Smooth muscle cell (in vitro differentiated cells): ENCODE measurements around the gene KNTC1. TPM values are rescaled to one million over a fixed set of nuclear protein-coding genes. Genes with fewer than 3 reads are reported as not detected.

Experiments used
- DNase-seq: peaks from one replicate; lab custom pipeline; 2025; ENCODE audit not compliant: unreplicated experiment; lab: John Stamatoyannopoulos, UW
- H2AFZ ChIP-seq: fragments of 200-600 bp; sonication (generic); 2 replicates; pipeline ENCODE4 v1.6.0; 2016; ENCODE audit warnings: antibody characterized with exemption, low read depth, mild to moderate bottlenecking
- H3F3A ChIP-seq: fragments of 200-600 bp; sonication (generic); 2 replicates; pipeline ENCODE4 v1.6.0; 2017; ENCODE audit warnings: antibody characterized with exemption, low read depth
- H3K27ac ChIP-seq: fragments of 200-600 bp; sonication (generic); 2 replicates; pipeline ENCODE4 v1.5.1; 2016; ENCODE audit warnings: low read depth, mild to moderate bottlenecking
- H3K27me3 ChIP-seq: fragments of 200-600 bp; sonication (generic); 2 replicates; pipeline ENCODE4 v1.6.1; 2016; ENCODE audit warnings: low read depth, mild to moderate bottlenecking
- H3K36me3 ChIP-seq: fragments of 200-600 bp; sonication (generic); 2 replicates; pipeline ENCODE4 v1.5.1; 2016; ENCODE audit warnings: low read depth
- H3K4me1 ChIP-seq: fragments of 200-600 bp; sonication (generic); 2 replicates; pipeline ENCODE4 v1.5.1; 2016; ENCODE audit warnings: low read depth
- H3K4me2 ChIP-seq: fragments of 200-600 bp; sonication (generic); 2 replicates; pipeline ENCODE4 v1.6.0; 2016; ENCODE audit warnings: mild to moderate bottlenecking
- H3K4me3 ChIP-seq: fragments of 200-600 bp; sonication (generic); 2 replicates; pipeline ENCODE4 v1.5.1; 2016; ENCODE audit warnings: mild to moderate bottlenecking
- H3K79me2 ChIP-seq: fragments of 200-600 bp; sonication (generic); 2 replicates; pipeline ENCODE4 v1.6.0; 2016; ENCODE audit warnings: low read depth, mild to moderate bottlenecking
- H3K9ac ChIP-seq: fragments of 200-600 bp; sonication (generic); 2 replicates; pipeline ENCODE4 v1.6.0; 2016; ENCODE audit warnings: low read depth
- H3K9me3 ChIP-seq: fragments of 200-600 bp; sonication (generic); replicated peaks from 2 replicates; pipeline ENCODE4 v1.5.1; 2016; ENCODE audit warnings: low read depth
- H4K20me1 ChIP-seq: fragments of 200-600 bp; sonication (generic); 2 replicates; pipeline ENCODE4 v1.6.0; 2016; ENCODE audit warnings: low read depth
- CTCF ChIP-seq: fragments of 200-600 bp; sonication (generic); IDR thresholded peaks from 2 replicates; pipeline ENCODE4 v1.5.1; 2017; ENCODE audit warnings: borderline replicate concordance, mild to moderate bottlenecking, antibody characterized with exemption; ENCODE audit not compliant: insufficient read depth, poor library complexity, severe bottlenecking
- WGBS: methylation state at CpG from one replicate; pipeline ENCODE4 v1.1.7; 2016; ENCODE audit warnings: low lambda C conversion rate; 5-methylcytosine and 5-hydroxymethylcytosine counted together
- polyA plus RNA-seq: library from polyadenylated mRNA; unstranded; fragments of >200 nt; fragmentation: Nextera tagmentation; extraction: Ambion mirVana; gene quantifications from 2 replicates; pipeline ENCODE4 v1.2.1, GENCODE V29; 2016
- total RNA-seq: library from RNA; depleted of rRNA; stranded (reverse); fragments of >200 nt; gene quantifications from 2 replicates; pipeline ENCODE4 v1.2.3, GENCODE V29; 2014

The KNTC1 gene
- total and polyA plus RNA-seq, 2 experiments from 2014 or later: 9.1 to 22.7 TPM

- WGBS: over 99% methylated on average over 6 of the region's 6 CpGs
- Histone ChIP-seq H3K36me3 (no peaks in the 10 kb centered on the region), H3K4me2 (no peak overlapping the region), H3F3A (no peaks in the 10 kb centered on the region), H3K9me3 (no peaks in the 10 kb centered on the region), H3K27ac (no peak overlapping the region), H3K9ac (no peak overlapping the region), H3K4me3 (no peak overlapping the region), H2AFZ (no peak overlapping the region), H3K79me2 (no peaks in the 10 kb centered on the region), H3K4me1 (no peaks in the 10 kb centered on the region), H3K27me3 (no peaks in the 10 kb centered on the region), H4K20me1 (no peaks in the 10 kb centered on the region)
- DNase-seq: no peak
- TF ChIP-seq CTCF: no peak
These were observed 132.5 kb downstream of the KNTC1 start for GRCh38 chr12:122659579-122659978.

DNA sequence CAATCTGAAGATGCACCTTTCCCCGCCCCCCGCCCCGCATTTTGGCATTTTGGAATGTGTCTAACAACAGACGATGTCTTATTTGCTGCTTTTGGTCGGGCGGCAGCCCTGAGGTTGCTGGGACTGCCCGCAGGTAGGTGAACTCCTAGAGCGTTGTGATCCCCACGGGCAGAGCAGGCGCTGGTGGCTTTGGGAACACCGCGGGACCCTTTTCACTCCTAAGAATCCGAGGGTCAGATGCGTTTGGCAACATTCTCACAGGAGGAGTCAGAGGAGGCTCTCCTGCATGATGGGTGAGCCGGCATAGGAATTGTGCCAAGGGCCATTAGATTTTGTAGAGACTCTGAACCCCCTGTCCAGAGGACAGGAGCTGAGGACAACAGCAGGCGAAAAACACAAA is 134.2 kb downstream of the KNTC1 start:
- Histone ChIP-seq H3K36me3 (no peaks in the 10 kb centered on the region), H3K4me2 (no peak overlapping the region), H2AFZ (no peak overlapping the region), H3K4me1 (no peaks in the 10 kb centered on the region), H3K9ac (no peak overlapping the region), H3K27me3 (no peaks in the 10 kb centered on the region), H3K27ac (no peak overlapping the region), H3K9me3 (no peaks in the 10 kb centered on the region), H3K4me3 (no peak overlapping the region), H3K79me2 (no peaks in the 10 kb centered on the region), H3F3A (no peaks in the 10 kb centered on the region), H4K20me1 (no peaks in the 10 kb centered on the region)
- no peak for DNase-seq
- WGBS: 88% methylated on average over 16 of the region's 16 CpGs
- TF ChIP-seq CTCF: no peak

- Histone ChIP-seq H3K36me3 (no peaks in the 10 kb centered on the region), H3K9ac (no peak overlapping the region), H3K27ac (no peak overlapping the region), H3K4me2 (no peak overlapping the region), H3K79me2 (no peaks in the 10 kb centered on the region), H3K27me3 (no peaks in the 10 kb centered on the region), H4K20me1 (no peaks in the 10 kb centered on the region), H3K4me1 (no peaks in the 10 kb centered on the region), H2AFZ (no peak overlapping the region), H3K9me3 (no peaks in the 10 kb centered on the region), H3F3A (no peaks in the 10 kb centered on the region), H3K4me3 (no peak overlapping the region)
- DNase-seq: no peak
- no peak for TF ChIP-seq CTCF
- 96% methylated on average over 3 of the region's 3 CpGs for WGBS
These were observed 134.9 kb downstream of the KNTC1 start for GRCh38 chr12:122661938-122662337.

DNA sequence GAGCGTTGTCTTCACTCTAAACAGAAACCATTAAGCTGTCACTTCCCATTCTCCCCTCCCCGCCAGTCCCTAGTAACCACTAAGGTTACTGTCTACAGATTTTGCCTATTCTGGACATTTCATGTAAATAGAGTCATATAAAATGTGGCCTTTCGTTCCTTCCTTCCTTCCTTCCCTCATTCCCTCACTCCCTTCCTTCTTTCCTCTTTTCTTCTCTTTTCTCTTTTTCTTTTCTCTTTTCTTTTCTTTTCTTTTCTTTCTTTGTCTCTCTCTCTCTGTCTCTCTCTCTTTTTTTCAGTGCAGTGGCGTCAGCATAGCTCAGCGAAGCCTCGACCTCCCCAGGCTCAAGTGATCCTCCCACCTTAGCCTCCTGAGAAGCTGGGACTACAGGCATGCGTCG is 138.3 kb downstream of the KNTC1 start:
- no peak for DNase-seq
- H3K79me2 ChIP-seq: no peaks in the 10 kb centered on the region
- H3F3A ChIP-seq: no peaks in the 10 kb centered on the region
- no peaks in the 10 kb centered on the region for H3K36me3 ChIP-seq
- 95% methylated on average over 8 of the region's 8 CpGs for WGBS
- H3K27ac ChIP-seq: no peak overlapping the region
- H3K27me3 ChIP-seq: no peaks in the 10 kb centered on the region
- no peaks in the 10 kb centered on the region for H3K4me1 ChIP-seq
- H3K9me3 ChIP-seq: no peaks in the 10 kb centered on the region
- H2AFZ ChIP-seq: no peak overlapping the region
- H3K9ac ChIP-seq: no peak overlapping the region
- H3K4me2 ChIP-seq: no peak overlapping the region
- no peak for TF ChIP-seq CTCF
- H3K4me3 ChIP-seq: no peak overlapping the region
- no peaks in the 10 kb centered on the region for H4K20me1 ChIP-seq
